ENCODE measurements around the gene ITGBL1. TPM values are rescaled to one million over a fixed set of nuclear protein-coding genes. Genes with fewer than 3 reads are reported as not detected.

The ITGBL1 gene
- total and polyA plus RNA-seq, 2 of the 13 experiments (the other 11 are each of a cell fraction or from before 2014, with no cell fraction given): 0.02 TPM; not detected in 1

- TF ChIP-seq ZNF407 (CRISPR knock-in tag; IDR thresholded peaks at IDR 0.05; ENCODE audit: not compliant biosample characterization) (no peak), NR2F1 (CRISPR knock-in tag; IDR thresholded peaks at IDR 0.05) (no peak), ZGPAT (CRISPR knock-in tag; IDR thresholded peaks at IDR 0.05) (no peak), ZNF142 (CRISPR knock-in tag; IDR thresholded peaks at IDR 0.05) (no peak), TCF7L2 (IDR thresholded peaks at IDR 0.05; ENCODE audit: low read depth, low read length) (no peak)
These were observed 62.3 kb downstream of the ITGBL1 start (continued) for GRCh38 chr13:101514695-101515275.

All from HepG2 (cell line).